HK-2 (cell line): ENCODE data around the gene FKBP10.
"Not testable (repeated sequence)": the region's sequence is repeated elsewhere in the genome, so short reads cannot be mapped to it uniquely, and the experiment has no call there.

Source experiments
- DNase-seq: peaks from one replicate; pipeline ENCODE4 v3.0.0-alpha.2; 2018; ENCODE audit not compliant: unreplicated experiment

Gene FKBP10

GRCh38 chr17:41837761-41838538 is 25.1 kb downstream of the FKBP10 start, which contains the start of gene KLHL10:
TSS of gene KLHL10 (plus strand) at chr17:41837825. CDS start at chr17:41837933, 108 bp downstream.
- no peak for DNase-seq

DNA sequence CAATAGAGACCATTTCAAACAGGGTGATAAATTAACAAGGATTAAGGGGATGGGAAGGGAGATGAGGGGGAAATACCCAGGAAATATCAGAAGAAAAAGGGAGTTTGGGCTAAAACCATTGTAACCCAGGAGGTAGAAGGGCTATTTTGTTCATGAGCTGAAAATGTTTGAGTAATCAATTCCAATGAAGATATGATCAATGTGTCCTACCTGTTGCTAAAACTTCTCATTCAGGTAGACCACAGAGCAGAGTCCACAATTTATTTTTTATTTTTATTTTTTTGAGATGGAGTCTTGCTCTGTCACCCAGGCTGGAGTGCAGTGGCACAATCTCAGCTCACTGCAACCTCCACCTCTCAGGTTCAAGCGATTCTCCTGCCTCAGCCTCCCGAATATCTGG is 26.6 kb downstream of the FKBP10 start:
- not testable (repeated sequence) for DNase-seq

- DNase-seq = not testable (repeated sequence)
Observed at GRCh38 chr17:41840781-41841180, 28.0 kb downstream of the FKBP10 start.

DNA sequence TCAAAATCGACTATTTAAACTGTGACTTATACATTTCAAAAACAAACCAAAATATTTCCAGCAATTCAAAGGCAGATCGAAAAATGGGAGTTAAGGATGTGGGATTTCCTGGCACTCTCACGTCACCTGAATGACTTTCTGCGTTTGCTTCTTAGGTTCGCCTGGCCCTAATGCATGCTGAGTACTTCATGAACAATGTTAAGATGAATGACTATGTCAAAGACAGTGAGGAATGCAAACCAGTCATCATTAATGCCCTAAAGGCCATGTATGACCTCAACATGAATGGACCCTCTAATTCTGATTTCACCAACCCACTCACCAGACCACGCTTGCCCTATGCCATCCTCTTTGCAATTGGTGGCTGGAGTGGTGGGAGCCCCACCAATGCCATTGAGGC is 32.2 kb downstream of the FKBP10 start:
- no peak for DNase-seq

DNA sequence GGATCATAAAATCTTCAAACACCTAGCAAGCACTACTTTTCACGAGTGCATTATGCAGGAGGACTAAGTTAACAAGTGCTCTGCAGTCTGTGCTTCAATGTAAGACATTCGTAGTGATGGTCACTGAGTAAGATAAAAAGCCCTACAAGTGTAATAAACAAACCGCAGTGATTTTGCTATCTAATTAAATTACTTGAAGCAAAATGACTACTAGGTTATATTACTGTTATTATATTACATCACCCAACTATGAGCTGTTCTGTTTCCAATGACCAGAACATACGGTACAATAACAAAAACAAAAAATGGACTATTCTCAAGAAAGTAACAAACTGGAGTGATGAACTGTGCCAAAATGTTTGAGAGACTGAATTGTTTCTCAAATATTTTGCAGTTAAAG is 36.0 kb downstream of the FKBP10 start:
- DNase-seq = no peak

DNA sequence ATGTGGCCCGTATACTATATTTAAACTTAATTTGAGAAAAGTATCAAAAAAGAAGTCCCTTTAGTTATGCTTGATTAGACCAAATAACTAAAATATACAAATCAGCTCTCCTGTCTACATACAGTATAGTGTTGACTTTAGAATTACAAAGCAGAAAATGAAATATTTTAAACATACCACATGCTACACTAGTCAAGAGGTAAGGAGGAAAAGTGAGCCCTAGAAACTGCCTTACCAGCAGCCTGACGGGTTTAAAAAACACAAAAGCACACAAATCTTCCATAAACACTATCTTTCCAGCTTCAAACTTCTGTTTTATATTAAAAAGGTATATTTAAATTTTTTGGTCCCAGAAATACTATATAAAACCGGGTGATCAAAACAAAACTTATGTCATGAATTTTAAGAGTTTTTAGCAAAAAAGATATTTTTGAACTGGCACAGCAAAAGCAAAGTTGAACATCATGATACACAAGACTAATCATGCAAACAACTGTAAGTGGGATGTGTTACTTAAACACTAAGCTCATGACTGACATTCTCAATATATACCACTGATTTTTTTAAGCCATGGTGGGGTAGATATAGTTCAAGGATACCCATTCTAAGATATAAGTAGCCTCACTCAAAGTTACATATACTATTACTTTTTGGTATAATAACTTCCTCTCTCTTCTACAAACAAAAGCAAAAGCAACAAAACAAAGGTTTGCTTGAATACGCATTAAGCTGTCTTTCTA is 36.6 kb downstream of the FKBP10 start:
- no peak for DNase-seq

- DNase-seq = not testable (repeated sequence)
Observed at GRCh38 chr17:41851382-41851781, 38.6 kb downstream of the FKBP10 start.

DNA sequence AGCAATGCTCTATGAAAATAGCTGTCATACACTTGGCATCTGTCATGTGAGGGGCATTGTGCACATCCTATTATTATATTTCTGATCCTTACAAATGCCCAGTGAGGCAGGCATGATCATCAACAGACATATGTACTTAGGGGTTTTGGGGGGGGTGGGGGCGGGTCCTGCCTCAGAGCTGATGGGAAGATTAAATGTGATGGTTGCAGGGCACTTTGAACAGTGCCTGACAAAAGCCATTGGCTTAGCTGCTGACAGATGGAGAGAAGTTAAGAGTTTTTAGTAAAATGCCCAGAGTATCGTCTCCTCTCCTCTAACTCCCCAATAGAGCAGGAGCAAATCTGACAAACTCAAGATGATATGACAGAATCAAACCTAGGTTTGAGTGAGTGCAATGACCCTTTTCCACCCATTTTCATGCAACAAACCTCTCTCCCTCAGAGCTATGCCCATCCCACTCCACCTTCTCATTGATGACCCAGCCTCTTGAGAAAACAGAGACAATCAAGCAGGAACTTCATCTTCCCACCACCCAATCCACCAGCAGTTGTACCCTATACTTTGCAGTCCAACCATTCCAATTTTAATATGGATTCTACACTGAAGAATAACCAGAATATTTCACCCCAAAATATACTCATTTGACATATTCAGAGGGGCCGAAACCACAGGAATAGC is 47.6 kb downstream of the FKBP10 start:
- DNase-seq = no peak

DNA sequence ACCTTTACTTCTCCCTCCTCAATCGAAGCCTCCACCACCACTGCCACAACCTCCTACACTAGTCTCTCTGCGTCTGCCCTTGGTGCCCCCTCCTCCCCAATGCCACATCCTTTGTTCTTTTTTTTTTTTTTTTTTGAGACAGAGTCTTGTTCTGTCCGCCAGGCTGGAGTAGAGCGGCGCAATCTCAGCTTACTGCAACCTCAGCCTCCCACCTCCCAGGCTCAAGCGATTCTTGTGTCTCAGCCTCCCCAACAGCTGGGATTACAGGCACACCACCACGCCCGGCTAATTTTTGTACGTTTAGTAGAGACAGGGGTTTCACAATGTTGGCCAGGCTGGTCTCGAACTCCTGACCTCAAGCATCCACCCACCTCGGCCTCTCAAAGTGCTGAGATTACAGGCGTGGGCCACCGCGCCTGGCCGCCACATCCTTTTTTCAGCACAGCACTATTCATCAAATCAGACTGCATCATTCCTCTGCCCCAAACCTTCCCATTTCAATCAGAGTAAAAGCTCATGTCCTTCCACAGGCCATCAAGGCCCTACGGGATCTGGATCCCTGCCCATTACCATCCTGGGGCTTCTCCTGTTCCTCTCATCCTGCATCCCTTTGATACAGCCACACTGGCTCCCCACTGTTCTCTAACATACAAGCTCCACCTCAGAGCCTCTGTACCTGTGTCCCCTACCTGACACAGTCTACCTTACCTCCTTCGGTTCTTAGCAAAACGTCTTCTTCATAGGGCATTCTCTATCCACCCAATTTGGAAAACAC is 50.5 kb downstream of the FKBP10 start:
- DNase-seq = no peak

- DNase-seq = no peak
Observed at GRCh38 chr17:41864498-41864835, 51.7 kb downstream of the FKBP10 start.

GRCh38 chr17:41864836-41865595 is 52.2 kb downstream of the FKBP10 start, which contains the start of gene KLHL11:
TSS of gene KLHL11 (minus strand) at chr17:41865423. CDS start at chr17:41865370, 53 bp downstream.
- peak; percentile 89 for DNase-seq

- no peak for DNase-seq
Observed at GRCh38 chr17:41865596-41865893, 52.7 kb downstream of the FKBP10 start.

GRCh38 chr17:41868568-41868967 is 55.8 kb downstream of the FKBP10 start:
- DNase-seq = no peak

DNA sequence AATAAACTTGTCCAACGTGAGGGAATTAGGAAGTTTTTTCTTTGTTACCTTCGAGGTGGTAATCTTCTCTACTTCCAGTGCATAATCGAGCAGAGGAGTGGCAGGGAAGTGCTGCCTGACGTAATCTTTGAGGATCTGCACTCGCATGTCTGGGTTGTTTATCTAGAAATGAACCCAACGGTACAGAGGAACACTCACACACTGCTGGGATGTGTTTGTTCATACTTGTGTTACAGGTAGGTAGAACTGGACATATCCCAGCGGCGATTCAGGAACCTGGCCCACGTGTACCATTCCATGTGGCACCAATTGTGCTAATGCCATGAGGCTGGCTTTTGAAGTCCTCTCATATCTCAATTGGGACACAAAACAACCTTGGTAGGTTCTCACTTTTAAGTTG is 56.6 kb downstream of the FKBP10 start:
- no peak for DNase-seq

- no peak for DNase-seq
Observed at GRCh38 chr17:41870097-41870496, 57.3 kb downstream of the FKBP10 start.

- DNase-seq = no peak
Observed at GRCh38 chr17:41870627-41871026, 57.8 kb downstream of the FKBP10 start.

- no peak for DNase-seq
Observed at GRCh38 chr17:41871789-41872188, 59.0 kb downstream of the FKBP10 start.
